HPDE6-E6E7 (cell line): ENCODE data around the gene CSAD.
A peak's percentile ranks its signal among the peaks of the same experiment; 100 is the strongest.
"Not testable (repeated sequence)": the region's sequence is repeated elsewhere in the genome, so short reads cannot be mapped to it uniquely, and the experiment has no call there.

Experiments used
- DNase-seq: peaks from one replicate; pipeline ENCODE4 v3.0.0; 2011; ENCODE audit warnings: missing footprints; ENCODE audit errors: extremely low spot score

CSAD gene

GRCh38 chr12:53147653-53148052 is 33.1 kb downstream of the CSAD start:
- no peak for DNase-seq

- no peak for DNase-seq
Observed at GRCh38 chr12:53147181-53147580, 33.5 kb downstream of the CSAD start.

GRCh38 chr12:53145383-53146260 is 35.1 kb downstream of the CSAD start:
- DNase-seq = no peak

GRCh38 chr12:53143355-53143754 is 37.4 kb downstream of the CSAD start:
- DNase-seq = no peak

- DNase-seq = no peak
Observed at GRCh38 chr12:53133722-53134121, 47.0 kb downstream of the CSAD start.

- no peak for DNase-seq
Observed at GRCh38 chr12:53131844-53132243, 48.9 kb downstream of the CSAD start.

GRCh38 chr12:53128780-53129569 is 51.8 kb downstream of the CSAD start:
- no peak for DNase-seq

GRCh38 chr12:53127169-53127568 is 53.6 kb downstream of the CSAD start:
- DNase-seq = no peak

- DNase-seq = no peak
Observed at GRCh38 chr12:53124352-53124723, 56.4 kb downstream of the CSAD start.

GRCh38 chr12:53123578-53124351 is 57.0 kb downstream of the CSAD start:
- DNase-seq = peak; percentile 33

GRCh38 chr12:53122961-53123468 is 57.7 kb downstream of the CSAD start:
- no peak for DNase-seq

- no peak for DNase-seq
Observed at GRCh38 chr12:53120685-53121525, 59.8 kb downstream of the CSAD start.

- DNase-seq = no peak
Observed at GRCh38 chr12:53118751-53119300, 61.9 kb downstream of the CSAD start.

GRCh38 chr12:53115891-53116648 is 64.7 kb downstream of the CSAD start:
- DNase-seq = no peak

GRCh38 chr12:53115112-53115890 is 65.4 kb downstream of the CSAD start:
- DNase-seq = no peak

GRCh38 chr12:53113951-53114350 is 66.8 kb downstream of the CSAD start:
- DNase-seq = no peak

- no peak for DNase-seq
Observed at GRCh38 chr12:53113136-53113705, 67.5 kb downstream of the CSAD start.

- DNase-seq = not testable (repeated sequence)
Observed at GRCh38 chr12:53112431-53112830, 68.3 kb downstream of the CSAD start.
